Measurements from ENCODE around the gene HDHD5.

DNA sequence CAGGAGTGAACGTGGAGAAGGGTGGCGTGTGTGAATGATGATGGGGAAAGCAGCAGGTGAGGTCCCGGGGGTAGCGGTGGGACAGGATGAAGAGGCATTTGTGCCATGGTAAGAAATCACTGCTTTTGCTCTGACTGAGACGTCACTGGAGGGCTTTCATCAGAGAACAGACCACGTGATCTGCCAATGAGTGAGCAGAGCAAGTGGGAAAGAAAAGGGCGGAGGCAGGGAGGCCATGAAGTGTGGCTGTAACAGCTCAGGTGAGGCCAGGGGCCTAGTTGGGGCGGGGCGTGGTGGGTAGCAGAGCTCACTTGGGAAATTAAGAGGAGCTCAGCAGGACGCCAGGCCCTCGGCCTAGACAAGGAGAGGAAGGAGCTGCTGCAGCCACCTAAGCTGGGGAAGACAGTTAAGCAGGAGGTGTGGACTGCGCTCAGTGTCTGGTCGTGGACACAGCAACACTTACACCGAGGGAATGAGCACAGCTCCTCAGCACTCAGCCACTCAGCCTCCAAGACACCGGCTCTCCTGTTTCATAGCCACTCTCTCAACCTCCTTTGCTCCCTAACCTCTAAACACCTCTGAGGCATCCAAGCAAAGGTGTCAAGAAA lies 23.8 kb downstream of the HDHD5 start:
- no peak for TF ChIP-seq ZFP3 (CRISPR knock-in tag; IDR thresholded peaks at IDR 0.05)
- no peak for TF ChIP-seq ISL1 (CRISPR knock-in tag; IDR thresholded peaks at IDR 0.05)
- TF ChIP-seq ZC3H10 (CRISPR knock-in tag; IDR thresholded peaks at IDR 0.05), result no peak
- TF ChIP-seq CSDC2 (CRISPR knock-in tag; IDR thresholded peaks at IDR 0.05), result no peak
- TF ChIP-seq ARNTL (CRISPR knock-in tag; IDR thresholded peaks at IDR 0.05; ENCODE audit: borderline replicate concordance, low read depth), result no peak
- TF ChIP-seq ZNF565 (CRISPR knock-in tag; conservative IDR thresholded peaks at IDR 0.05; ENCODE audit: low read depth), result no peak
- TF ChIP-seq, protein P1, sequence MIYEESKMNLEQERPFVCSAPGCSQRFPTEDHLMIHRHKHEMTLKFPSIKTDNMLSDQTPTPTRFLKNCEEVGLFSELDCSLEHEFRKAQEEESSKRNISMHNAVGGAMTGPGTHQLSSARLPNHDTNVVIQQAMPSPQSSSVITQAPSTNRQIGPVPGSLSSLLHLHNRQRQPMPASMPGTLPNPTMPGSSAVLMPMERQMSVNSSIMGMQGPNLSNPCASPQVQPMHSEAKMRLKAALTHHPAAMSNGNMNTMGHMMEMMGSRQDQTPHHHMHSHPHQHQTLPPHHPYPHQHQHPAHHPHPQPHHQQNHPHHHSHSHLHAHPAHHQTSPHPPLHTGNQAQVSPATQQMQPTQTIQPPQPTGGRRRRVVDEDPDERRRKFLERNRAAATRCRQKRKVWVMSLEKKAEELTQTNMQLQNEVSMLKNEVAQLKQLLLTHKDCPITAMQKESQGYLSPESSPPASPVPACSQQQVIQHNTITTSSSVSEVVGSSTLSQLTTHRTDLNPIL (CRISPR knock-in tag; IDR thresholded peaks at IDR 0.05; ENCODE audit: low read depth), result no peak
- TF ChIP-seq, protein P2, sequence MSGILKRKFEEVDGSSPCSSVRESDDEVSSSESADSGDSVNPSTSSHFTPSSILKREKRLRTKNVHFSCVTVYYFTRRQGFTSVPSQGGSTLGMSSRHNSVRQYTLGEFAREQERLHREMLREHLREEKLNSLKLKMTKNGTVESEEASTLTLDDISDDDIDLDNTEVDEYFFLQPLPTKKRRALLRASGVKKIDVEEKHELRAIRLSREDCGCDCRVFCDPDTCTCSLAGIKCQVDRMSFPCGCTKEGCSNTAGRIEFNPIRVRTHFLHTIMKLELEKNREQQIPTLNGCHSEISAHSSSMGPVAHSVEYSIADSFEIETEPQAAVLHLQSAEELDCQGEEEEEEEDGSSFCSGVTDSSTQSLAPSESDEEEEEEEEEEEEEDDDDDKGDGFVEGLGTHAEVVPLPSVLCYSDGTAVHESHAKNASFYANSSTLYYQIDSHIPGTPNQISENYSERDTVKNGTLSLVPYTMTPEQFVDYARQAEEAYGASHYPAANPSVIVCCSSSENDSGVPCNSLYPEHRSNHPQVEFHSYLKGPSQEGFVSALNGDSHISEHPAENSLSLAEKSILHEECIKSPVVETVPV (CRISPR knock-in tag; IDR thresholded peaks at IDR 0.05), result no peak
- TF ChIP-seq RARB (CRISPR knock-in tag; IDR thresholded peaks at IDR 0.05), result no peak
- TF ChIP-seq, protein P3, sequence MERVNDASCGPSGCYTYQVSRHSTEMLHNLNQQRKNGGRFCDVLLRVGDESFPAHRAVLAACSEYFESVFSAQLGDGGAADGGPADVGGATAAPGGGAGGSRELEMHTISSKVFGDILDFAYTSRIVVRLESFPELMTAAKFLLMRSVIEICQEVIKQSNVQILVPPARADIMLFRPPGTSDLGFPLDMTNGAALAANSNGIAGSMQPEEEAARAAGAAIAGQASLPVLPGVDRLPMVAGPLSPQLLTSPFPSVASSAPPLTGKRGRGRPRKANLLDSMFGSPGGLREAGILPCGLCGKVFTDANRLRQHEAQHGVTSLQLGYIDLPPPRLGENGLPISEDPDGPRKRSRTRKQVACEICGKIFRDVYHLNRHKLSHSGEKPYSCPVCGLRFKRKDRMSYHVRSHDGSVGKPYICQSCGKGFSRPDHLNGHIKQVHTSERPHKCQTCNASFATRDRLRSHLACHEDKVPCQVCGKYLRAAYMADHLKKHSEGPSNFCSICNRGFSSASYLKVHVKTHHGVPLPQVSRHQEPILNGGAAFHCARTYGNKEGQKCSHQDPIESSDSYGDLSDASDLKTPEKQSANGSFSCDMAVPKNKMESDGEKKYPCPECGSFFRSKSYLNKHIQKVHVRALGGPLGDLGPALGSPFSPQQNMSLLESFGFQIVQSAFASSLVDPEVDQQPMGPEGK (CRISPR knock-in tag; IDR thresholded peaks at IDR 0.05; ENCODE audit: borderline replicate concordance), result no peak
- no peak for TF ChIP-seq ZNF70 (CRISPR knock-in tag; IDR thresholded peaks at IDR 0.05)
